HepG2 (cell line): ENCODE data around the gene FMC1. TPM values are rescaled to one million over a fixed set of nuclear protein-coding genes. Genes with fewer than 3 reads are reported as not detected.

Experiments
- ATAC-seq: fragments of 200-7000 bp; cut with Tn5 transposase; 3 replicates; pipeline ENCODE4 v1.9.1; 2020; ENCODE audit warnings: mild to moderate bottlenecking, moderate library complexity
- BruUV-seq: library from RNA; stranded (reverse); fragments of 400-500 nt; replicated peaks from 2 replicates; lab custom pipeline; 2021; lab: Mats Ljungman, UMichigan
- CTCF ChIA-PET: fragments of 300-600 bp; formaldehyde crosslinking; extraction: SDS; loops from one replicate; lab custom pipeline; 2021; ENCODE audit warnings: low total read pairs, inconsistent platforms, low intra/inter-chr PET ratio; lab: Yijun Ruan, JAX
- POLR2A ChIA-PET: fragments of 350-600 bp; sonication (Branson Sonifier 250); formaldehyde crosslinking; loops from one replicate; lab custom pipeline; 2020; ENCODE audit warnings: antibody characterized with exemption, inconsistent platforms; lab: Yijun Ruan, JAX
- DNase-seq: peaks from one replicate; pipeline ENCODE4 v3.0.0-alpha.2; 2015; ENCODE audit warnings: low spot score
- FAIRE-seq: peaks from 3 replicates; lab custom pipeline; 2011; peaks lifted over from hg19 to GRCh38; lab: Jason Lieb, UNC
- H2AFZ ChIP-seq: one replicate; pipeline ENCODE4 v1.6.1; 2011; ENCODE audit warnings: low read length, inconsistent platforms
- H3K27ac ChIP-seq: fragments of 300-600 bp; 3 replicates; pipeline ENCODE4 v1.8.0; 2011; ENCODE audit warnings: mixed run types, mild to moderate bottlenecking, mixed read lengths, low read length, inconsistent platforms; ENCODE audit not compliant: insufficient read depth; ENCODE audit errors: extremely low read length
- H3K27me3 ChIP-seq, 2 experiments: fragments of 200-600 bp in 1 of 2; 2 replicates in 1 of 2; 3 replicates in 1 of 2; pipeline versions ENCODE4 v1.6.0 to v1.8.0; 2011; ENCODE audit warnings: low read length in 2 of 2, mild to moderate bottlenecking in 2 of 2, moderate library complexity in 2 of 2, inconsistent platforms in 1 of 2; ENCODE audit not compliant: insufficient read depth in 2 of 2, control insufficient read depth in 1 of 2
- H3K36me3 ChIP-seq, 2 experiments: fragments of 200-600 bp in 1 of 2; replicated peaks in 1 of 2; 2 replicates in 1 of 2; 3 replicates in 1 of 2; pipeline versions ENCODE4 v1.5.1 to v1.8.0; 2011; ENCODE audit warnings: low read length in 2 of 2, inconsistent platforms in 1 of 2; ENCODE audit not compliant: insufficient read depth in 2 of 2, control insufficient read depth in 1 of 2
- H3K4me1 ChIP-seq: 2 replicates; pipeline ENCODE4 v1.5.1; 2012; ENCODE audit warnings: low read length, inconsistent platforms; ENCODE audit not compliant: insufficient read depth
- H3K4me2 ChIP-seq: 2 replicates; pipeline ENCODE4 v1.6.0; 2011; ENCODE audit warnings: low read depth, low read length, inconsistent platforms
- H3K4me3 ChIP-seq, 3 experiments: fragments of 200-600 bp in 1 of 3; sonication (generic), shearing (Covaris generic) in 1 of 3; replicated peaks in 1 of 3; 2 replicates each; pipeline ENCODE4 v1.5.1; 2011 to 2016; ENCODE audit warnings: low read length in 3 of 3, inconsistent platforms in 2 of 3, low read depth in 2 of 3, mild to moderate bottlenecking in 2 of 3, control low read depth in 1 of 3, mixed read lengths in 1 of 3; ENCODE audit not compliant: insufficient read depth in 1 of 3
- H3K79me2 ChIP-seq: one replicate; pipeline ENCODE4 v1.6.1; 2011; ENCODE audit warnings: low read length, inconsistent platforms; ENCODE audit not compliant: insufficient read depth
- H3K9ac ChIP-seq: 2 replicates; pipeline ENCODE4 v1.6.0; 2011; ENCODE audit warnings: mild to moderate bottlenecking, low read depth, low read length, inconsistent platforms; ENCODE audit not compliant: insufficient read depth
- H3K9me3 ChIP-seq: 2 replicates; pipeline ENCODE4 v1.5.1; 2012; ENCODE audit warnings: mild to moderate bottlenecking, low read length
- H4K20me1 ChIP-seq: 2 replicates; pipeline ENCODE4 v1.6.0; 2011; ENCODE audit warnings: inconsistent platforms, mild to moderate bottlenecking, low read length, moderate library complexity; ENCODE audit not compliant: insufficient read depth
- ETV6 ChIP-seq: sonication (generic); formaldehyde crosslinking; conservative IDR thresholded peaks from 2 replicates; pipeline ENCODE4 v1.4.0; 2020; ENCODE audit warnings: missing genetic modification reagents
- IRF9 ChIP-seq: sonication (generic); formaldehyde crosslinking; IDR thresholded peaks from 2 replicates; pipeline ENCODE4 v1.8.0; 2022; ENCODE audit warnings: missing genetic modification reagents, mild to moderate bottlenecking, borderline replicate concordance
- JARID2 ChIP-seq: sonication (generic); formaldehyde crosslinking; IDR thresholded peaks from 2 replicates; pipeline ENCODE4 v1.8.1; 2023; ENCODE audit warnings: missing genetic modification reagents, inconsistent platforms; ENCODE audit not compliant: insufficient replicate concordance
- TRIM24 ChIP-seq: sonication (generic); formaldehyde crosslinking; IDR thresholded peaks from 2 replicates; pipeline ENCODE4 v1.8.0; 2022; ENCODE audit warnings: mild to moderate bottlenecking, missing genetic modification reagents
- ZFP1 ChIP-seq: IDR thresholded peaks from 2 replicates; pipeline ENCODE4 v1.6.1; 2016
- ZHX2 ChIP-seq, 2 experiments: sonication (generic) in 1 of 2; formaldehyde crosslinking in 1 of 2; IDR thresholded peaks; 2 replicates each; pipeline versions ENCODE4 v1.6.1 to v1.9.0; 2014 to 2022; ENCODE audit warnings: antibody characterized with exemption in 1 of 2, borderline replicate concordance in 1 of 2, inconsistent platforms in 1 of 2, low read depth in 1 of 2, missing genetic modification reagents in 1 of 2
- ZNF121 ChIP-seq: sonication (generic); formaldehyde crosslinking; IDR thresholded peaks from 2 replicates; pipeline ENCODE4 v1.5.0; 2020; ENCODE audit warnings: mild to moderate bottlenecking, missing genetic modification reagents
- ZNF205 ChIP-seq: IDR thresholded peaks from 2 replicates; pipeline ENCODE4 v1.6.1; 2018; ENCODE audit warnings: missing biosample characterization, missing genetic modification reagents
- ZNF251 ChIP-seq: sonication (generic); formaldehyde crosslinking; IDR thresholded peaks from 2 replicates; pipeline ENCODE4 v1.9.0; 2021; ENCODE audit warnings: mild to moderate bottlenecking, missing genetic modification reagents
- ZNF292 ChIP-seq: sonication (generic); formaldehyde crosslinking; IDR thresholded peaks from 2 replicates; pipeline ENCODE4 v1.8.1; 2022; ENCODE audit warnings: mild to moderate bottlenecking, low read depth, missing genetic modification reagents, borderline replicate concordance
- ZSCAN30 ChIP-seq: sonication (generic); formaldehyde crosslinking; IDR thresholded peaks from 2 replicates; pipeline ENCODE4 v1.5.0; 2020; ENCODE audit warnings: mild to moderate bottlenecking, missing genetic modification reagents
- WGBS: methylation state at CpG from one replicate; pipeline ENCODE4 v1.1.6; 2017; ENCODE audit warnings: low lambda C conversion rate; 5-methylcytosine and 5-hydroxymethylcytosine counted together
- in situ Hi-C: cut with HindIII; loops from 2 replicates; pipeline ENCODE4 v1.10.0; 2017; ENCODE audit warnings: low pct_unique_long_range_greater_than_20kb; ENCODE audit not compliant: extremely low pct_ligation_motif_present
- intact Hi-C: fragments of 100-400 bp; cut with micrococcal nuclease; formaldehyde crosslinking; loops from one replicate; pipeline ENCODE4 v1.10.0; 2022; ENCODE audit not compliant: unreplicated experiment
- polyA plus RNA-seq, 8 experiments: library from polyadenylated mRNA; depleted of rRNA in 3 of 8; stranded (reverse) in 7 of 8; unstranded in 1 of 8; fragments of >200 nt; fragmentation: Illumina TruSeq in 4 of 8; extraction: Trizol in 4 of 8; gene quantifications; 2 replicates each; pipeline versions ENCODE4 v1.2.1 to v1.2.3, GENCODE V29; 2011 to 2016; ENCODE audit warnings: low read depth in 4 of 8, missing spikeins in 1 of 8, mixed read lengths in 1 of 8; ENCODE audit not compliant: insufficient read depth in 1 of 8
- total RNA-seq, 5 experiments: library from RNA; depleted of rRNA; stranded (reverse); fragments of >200 nt; fragmentation: Illumina TruSeq; extraction: Trizol; gene quantifications; 2 replicates each; pipeline ENCODE4 v1.2.3, GENCODE V29; 2016; ENCODE audit warnings: low read depth in 1 of 5

The FMC1 gene
- total and polyA plus RNA-seq, 2 of the 13 experiments (the other 11 are each of a cell fraction or from before 2014, with no cell fraction given), result 39.2 to 50.7 TPM

- intact Hi-C loops, result no loop called here
- CTCF ChIA-PET, result no interaction called here
- 100% methylated on average over 2 of the region's 2 CpGs for WGBS
- no peaks in the 10 kb centered on the region for H3K27me3 ChIP-seq
- FAIRE-seq, result no peak
- H3K9ac ChIP-seq, result no peak overlapping the region
- TF ChIP-seq ZNF121 (CRISPR knock-in tag) (peak; percentile 88), ZFP1 (CRISPR knock-in tag) (no peak), ZSCAN30 (CRISPR knock-in tag) (no peak)
- POLR2A ChIA-PET, result no interaction called here
- H3K4me1 ChIP-seq, result no peaks in the 10 kb centered on the region
- ATAC-seq, result no peak
- H3K36me3 ChIP-seq, result peaks cover 11 to 41% of the 10 kb centered on the region in 2 experiments
- in situ Hi-C loops, result no loop called here
- H3K27ac ChIP-seq, result no peak overlapping the region
- peaks cover 9% of the 10 kb centered on the region for H4K20me1 ChIP-seq
- no peak for DNase-seq
- BruUV-seq, result no TSS peak
- H2AFZ ChIP-seq, result no peak overlapping the region
- H3K4me3 ChIP-seq, result no peak overlapping the region
- no peaks in the 10 kb centered on the region for H3K9me3 ChIP-seq
- no peak overlapping the region for H3K4me2 ChIP-seq
- H3K79me2 ChIP-seq, result peaks cover 46% of the 10 kb centered on the region
Measured at GRCh38 chr7:139389774-139390173, 48.6 kb downstream of the FMC1 start.

- intact Hi-C loops (no loop called here), in situ Hi-C loops (no loop called here)
- Histone ChIP-seq H3K9ac (no peak overlapping the region), H3K36me3 (peaks cover 10 to 50% of the 10 kb centered on the region in 2 experiments; a peak in 4 of 5 replicates), H3K9me3 (no peaks in the 10 kb centered on the region), H3K27me3 (no peaks in the 10 kb centered on the region), H2AFZ (no peak overlapping the region), H4K20me1 (peaks cover 7% of the 10 kb centered on the region; the same call in 1 of the 2 replicates), H3K4me3 (no peak overlapping the region), H3K4me2 (no peak overlapping the region), H3K79me2 (peaks cover 50% of the 10 kb centered on the region), H3K27ac (no peak overlapping the region), H3K4me1 (no peaks in the 10 kb centered on the region)
- ATAC-seq (no peak), DNase-seq (no peak), FAIRE-seq (no peak)
- ChIA-PET POLR2A (no interaction called here), CTCF (no interaction called here)
- 100% methylated on average over 1 of the region's 1 CpG for WGBS
- BruUV-seq, result no TSS peak
- no peak for TF ChIP-seq ZNF205 (CRISPR knock-in tag)
- TF ChIP-seq IRF9 (CRISPR knock-in tag), result no peak
- TF ChIP-seq ZNF251, result no peak
- no peak for TF ChIP-seq ZHX2 (IDR thresholded peaks at IDR 0.05; ENCODE audit: low read depth)
- no peak for TF ChIP-seq ZHX2 (CRISPR knock-in tag; IDR thresholded peaks at IDR 0.05; ENCODE audit: borderline replicate concordance)
- TF ChIP-seq ETV6 (CRISPR knock-in tag), result no peak
- TF ChIP-seq ZNF292 (CRISPR knock-in tag), result no peak
- TF ChIP-seq JARID2, result no peak
- no peak for TF ChIP-seq TRIM24 (CRISPR knock-in tag)
Measured at GRCh38 chr7:139393621-139394211, 52.6 kb downstream of the FMC1 start.
